DOHH2 (cell line): Measurements from ENCODE around the gene MBOAT1.

ENCODE experiments used
- H3F3A ChIP-seq: fragments of 200-600 bp; sonication (generic), shearing (Covaris generic); 2 replicates; pipeline ENCODE4 v1.6.0; 2016; ENCODE audit warnings: antibody characterized with exemption, mild to moderate bottlenecking; ENCODE audit not compliant: control insufficient read depth, insufficient read depth
- H3K27ac ChIP-seq: fragments of 200-600 bp; sonication (generic); 2 replicates; pipeline ENCODE4 v1.5.1; 2014; ENCODE audit warnings: low read depth, mild to moderate bottlenecking, low read length, moderate library complexity
- H3K27me3 ChIP-seq: fragments of 200-600 bp; sonication (generic); 2 replicates; pipeline ENCODE4 v1.6.1; 2014; ENCODE audit warnings: mild to moderate bottlenecking, low read length, mixed read lengths; ENCODE audit not compliant: control insufficient read depth
- H3K36me3 ChIP-seq: fragments of 200-600 bp; sonication (generic); 2 replicates; pipeline ENCODE4 v1.6.1; 2014; ENCODE audit warnings: mild to moderate bottlenecking, low read length, moderate library complexity, mixed read lengths; ENCODE audit not compliant: control insufficient read depth
- H3K4me1 ChIP-seq: fragments of 200-600 bp; sonication (generic); 2 replicates; pipeline ENCODE4 v1.6.1; 2014; ENCODE audit warnings: mild to moderate bottlenecking, low read length, mixed read lengths; ENCODE audit not compliant: control insufficient read depth
- H3K4me2 ChIP-seq: fragments of 200-600 bp; sonication (generic); 2 replicates; pipeline ENCODE4 v1.6.0; 2014; ENCODE audit warnings: mild to moderate bottlenecking, low read length, moderate library complexity
- H3K4me3 ChIP-seq: fragments of 200-600 bp; sonication (generic); 2 replicates; pipeline ENCODE4 v1.5.1; 2014; ENCODE audit warnings: mild to moderate bottlenecking, low read length, mixed read lengths
- H3K79me2 ChIP-seq: fragments of 200-600 bp; sonication (generic); 2 replicates; pipeline ENCODE4 v1.6.1; 2014; ENCODE audit warnings: mild to moderate bottlenecking, low read length, mixed read lengths; ENCODE audit not compliant: control insufficient read depth
- H3K9me2 ChIP-seq: fragments of 200-600 bp; sonication (generic); replicated peaks from 2 replicates; pipeline ENCODE4 v1.6.1; 2014; ENCODE audit warnings: mild to moderate bottlenecking, low read length, mixed read lengths; ENCODE audit not compliant: control insufficient read depth
- H3K9me3 ChIP-seq: fragments of 200-600 bp; sonication (generic); 2 replicates; pipeline ENCODE4 v1.6.1; 2014; ENCODE audit warnings: antibody characterized with exemption, low read length, mixed read lengths; ENCODE audit not compliant: control insufficient read depth, insufficient read depth
- H4K20me1 ChIP-seq: fragments of 200-600 bp; sonication (generic); 2 replicates; pipeline ENCODE4 v1.6.0; 2014; ENCODE audit warnings: low read depth, mild to moderate bottlenecking, antibody characterized with exemption, low read length, moderate library complexity; ENCODE audit not compliant: control insufficient read depth, insufficient read depth
- CTCF ChIP-seq: fragments of 200-600 bp; sonication (generic); IDR thresholded peaks from one replicate; pipeline ENCODE4 v1.5.1; 2014; ENCODE audit warnings: antibody characterized with exemption, mild to moderate bottlenecking, low read depth, low read length; ENCODE audit not compliant: poor library complexity, severe bottlenecking
- EZH2phosphoT487 ChIP-seq: fragments of 200-600 bp; sonication (generic); IDR thresholded peaks from 2 replicates; pipeline ENCODE4 v1.6.1; 2017; ENCODE audit warnings: borderline replicate concordance, mild to moderate bottlenecking, antibody characterized with exemption, low read length, moderate library complexity, mixed read lengths

Gene MBOAT1

GRCh38 chr6:20126102-20126752 lies 86.0 kb downstream of the MBOAT1 start:
- H3K4me3 ChIP-seq = no peak overlapping the region

GRCh38 chr6:20124545-20124944 lies 87.7 kb downstream of the MBOAT1 start:
- Histone ChIP-seq H3F3A (no peaks in the 10 kb centered on the region), H3K9me2 (no peaks in the 10 kb centered on the region), H3K4me3 (no peak overlapping the region), H3K4me1 (no peaks in the 10 kb centered on the region), H4K20me1 (no peaks in the 10 kb centered on the region), H3K27me3 (0 out of 2 replicates have a peak, but pooled peaks cover 7% of the 10 kb centered on the region), H3K9me3 (no peaks in the 10 kb centered on the region), H3K36me3 (no peaks in the 10 kb centered on the region), H3K27ac (no peak overlapping the region), H3K79me2 (no peaks in the 10 kb centered on the region), H3K4me2 (no peak overlapping the region)
- TF ChIP-seq CTCF (no peak), EZH2phosphoT487 (no peak)

More at GRCh38 chr6:20126102-20126752, 86.0 kb downstream of the MBOAT1 start:
- Histone ChIP-seq H3K9me3 (no peaks in the 10 kb centered on the region), H3K36me3 (no peaks in the 10 kb centered on the region), H3K27ac (no peak overlapping the region), H3K79me2 (no peaks in the 10 kb centered on the region), H3K27me3 (0 out of 2 replicates have a peak, but pooled peaks cover 7% of the 10 kb centered on the region), H3K9me2 (no peaks in the 10 kb centered on the region), H4K20me1 (no peaks in the 10 kb centered on the region), H3F3A (no peaks in the 10 kb centered on the region), H3K4me2 (no peak overlapping the region), H3K4me1 (no peaks in the 10 kb centered on the region)
- TF ChIP-seq CTCF (no peak), EZH2phosphoT487 (no peak)

- Histone ChIP-seq H3K4me3 (no peak overlapping the region), H3K4me1 (no peaks in the 10 kb centered on the region), H3K79me2 (no peaks in the 10 kb centered on the region), H3K4me2 (no peak overlapping the region), H3K9me2 (no peaks in the 10 kb centered on the region), H3F3A (no peaks in the 10 kb centered on the region), H3K9me3 (no peaks in the 10 kb centered on the region), H3K27ac (no peak overlapping the region), H4K20me1 (no peaks in the 10 kb centered on the region), H3K36me3 (no peaks in the 10 kb centered on the region), H3K27me3 (no peaks in the 10 kb centered on the region; the same call in 1 of the 2 replicates)
- no peak for TF ChIP-seq CTCF
- TF ChIP-seq EZH2phosphoT487 = no peak
Observed at GRCh38 chr6:20119485-20119884, 92.8 kb downstream of the MBOAT1 start.
